ENCODE results near the gene REXO4. TPM values are rescaled to one million over a fixed set of nuclear protein-coding genes. Genes with fewer than 3 reads are reported as not detected.

The REXO4 gene
- polyA plus RNA-seq, 1 donor (not counting 4 experiments of a cell fraction or from before 2014, with no cell fraction given): 21.5 TPM

GRCh38 chr9:133384736-133385321, 33.0 kb downstream of the REXO4 start:
- Histone ChIP-seq H3K4me2 (ENCODE audit: control insufficient read depth, extremely low read depth, insufficient read depth, low read depth, low read length) (no peak overlapping the region), H3K9ac (ENCODE audit: control insufficient read depth, extremely low read depth, insufficient read depth, low read length) (no peak overlapping the region), H3K27me3 (ENCODE audit: control insufficient read depth, extremely low read depth, insufficient read depth, low read length) (no peaks in the 10 kb centered on the region), H3K9me3 (ENCODE audit: control insufficient read depth, low read depth, low read length) (no peaks in the 10 kb centered on the region), H3K27ac (ENCODE audit: control insufficient read depth, insufficient read depth, low read length) (no peak overlapping the region), H3K9me1 (ENCODE audit: control insufficient read depth, extremely low read depth, insufficient read depth, low read length) (no peaks in the 10 kb centered on the region), H3K36me3 (ENCODE audit: control insufficient read depth in 2 of 2, extremely low read depth in 1 of 2, insufficient read depth in 2 of 2, low read length in 2 of 2) (no peaks in the 10 kb centered on the region), H4K20me1 (ENCODE audit: control insufficient read depth, extremely low read depth, insufficient read depth, low read length) (no peaks in the 10 kb centered on the region), H3K79me2 (ENCODE audit: control insufficient read depth, insufficient read depth, low read length) (no peaks in the 10 kb centered on the region), H3K4me1 (ENCODE audit: control insufficient read depth, extremely low read depth, insufficient read depth, low read length) (peaks cover 9% of the 10 kb centered on the region), H3K4me3 (ENCODE audit: control insufficient read depth in 2 of 3, extremely low read depth in 1 of 3, insufficient read depth in 2 of 3, low read depth in 1 of 3, low read length in 3 of 3) (no peak overlapping the region), H2AFZ (ENCODE audit: control insufficient read depth, low read length) (no peak overlapping the region)
- TF ChIP-seq, protein P1, sequence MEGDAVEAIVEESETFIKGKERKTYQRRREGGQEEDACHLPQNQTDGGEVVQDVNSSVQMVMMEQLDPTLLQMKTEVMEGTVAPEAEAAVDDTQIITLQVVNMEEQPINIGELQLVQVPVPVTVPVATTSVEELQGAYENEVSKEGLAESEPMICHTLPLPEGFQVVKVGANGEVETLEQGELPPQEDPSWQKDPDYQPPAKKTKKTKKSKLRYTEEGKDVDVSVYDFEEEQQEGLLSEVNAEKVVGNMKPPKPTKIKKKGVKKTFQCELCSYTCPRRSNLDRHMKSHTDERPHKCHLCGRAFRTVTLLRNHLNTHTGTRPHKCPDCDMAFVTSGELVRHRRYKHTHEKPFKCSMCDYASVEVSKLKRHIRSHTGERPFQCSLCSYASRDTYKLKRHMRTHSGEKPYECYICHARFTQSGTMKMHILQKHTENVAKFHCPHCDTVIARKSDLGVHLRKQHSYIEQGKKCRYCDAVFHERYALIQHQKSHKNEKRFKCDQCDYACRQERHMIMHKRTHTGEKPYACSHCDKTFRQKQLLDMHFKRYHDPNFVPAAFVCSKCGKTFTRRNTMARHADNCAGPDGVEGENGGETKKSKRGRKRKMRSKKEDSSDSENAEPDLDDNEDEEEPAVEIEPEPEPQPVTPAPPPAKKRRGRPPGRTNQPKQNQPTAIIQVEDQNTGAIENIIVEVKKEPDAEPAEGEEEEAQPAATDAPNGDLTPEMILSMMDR (optimal IDR thresholded peaks at IDR 0.05 in 1 of 3, IDR thresholded peaks at IDR 0.05 in 1 of 3, conservative IDR thresholded peaks at IDR 0.05 in 1 of 3; ENCODE audit: extremely low read depth in 1 of 3, insufficient read depth in 2 of 3, low read length in 3 of 3): no peak
- no peak for TF ChIP-seq EZH2 (IDR thresholded peaks at IDR 0.05; ENCODE audit: low read length)
- dilution Hi-C loops (cut with MboI; ENCODE audit: extremely low pct_ligation_motif_present, low sequenced_read_pairs): no loop called here
- no peak for FAIRE-seq
- DNase-seq (ENCODE audit: low read depth, low spot score): no peak

GRCh38 chr9:133383438-133383837, 34.4 kb downstream of the REXO4 start:
- FAIRE-seq (no peak), DNase-seq (ENCODE audit: low read depth, low spot score) (no peak)
- Histone ChIP-seq H3K4me3 (ENCODE audit: control insufficient read depth in 2 of 3, extremely low read depth in 1 of 3, insufficient read depth in 2 of 3, low read depth in 1 of 3, low read length in 3 of 3) (no peak overlapping the region), H3K36me3 (ENCODE audit: control insufficient read depth in 2 of 2, extremely low read depth in 1 of 2, insufficient read depth in 2 of 2, low read length in 2 of 2) (no peaks in the 10 kb centered on the region), H3K27me3 (ENCODE audit: control insufficient read depth, extremely low read depth, insufficient read depth, low read length) (no peaks in the 10 kb centered on the region), H3K9ac (ENCODE audit: control insufficient read depth, extremely low read depth, insufficient read depth, low read length) (no peak overlapping the region), H3K4me1 (ENCODE audit: control insufficient read depth, extremely low read depth, insufficient read depth, low read length) (peaks cover 9% of the 10 kb centered on the region), H3K9me1 (ENCODE audit: control insufficient read depth, extremely low read depth, insufficient read depth, low read length) (no peaks in the 10 kb centered on the region), H2AFZ (ENCODE audit: control insufficient read depth, low read length) (no peak overlapping the region), H3K4me2 (ENCODE audit: control insufficient read depth, extremely low read depth, insufficient read depth, low read depth, low read length) (no peak overlapping the region), H3K9me3 (ENCODE audit: control insufficient read depth, low read depth, low read length) (no peaks in the 10 kb centered on the region), H3K27ac (ENCODE audit: control insufficient read depth, insufficient read depth, low read length) (no peak overlapping the region), H4K20me1 (ENCODE audit: control insufficient read depth, extremely low read depth, insufficient read depth, low read length) (no peaks in the 10 kb centered on the region), H3K79me2 (ENCODE audit: control insufficient read depth, insufficient read depth, low read length) (no peaks in the 10 kb centered on the region)
- TF ChIP-seq, protein P1 (optimal IDR thresholded peaks at IDR 0.05 in 1 of 3, IDR thresholded peaks at IDR 0.05 in 1 of 3, conservative IDR thresholded peaks at IDR 0.05 in 1 of 3; ENCODE audit: extremely low read depth in 1 of 3, insufficient read depth in 2 of 3, low read length in 3 of 3): no peak
- TF ChIP-seq EZH2 (IDR thresholded peaks at IDR 0.05; ENCODE audit: low read length): no peak
- dilution Hi-C loops (cut with MboI; ENCODE audit: extremely low pct_ligation_motif_present, low sequenced_read_pairs): no loop called here
